HG03521 (cell line): Measurements from ENCODE around the gene TTC16.
A peak's percentile ranks its signal among the peaks of the same experiment; 100 is the strongest.

ENCODE experiments used
- ATAC-seq: cut with Tn5 transposase; IDR thresholded peaks from one replicate; pipeline ENCODE4 v1.9.1; 2021; ENCODE audit warnings: mild to moderate bottlenecking, moderate library complexity; ENCODE audit not compliant: unreplicated experiment

TTC16 gene

DNA sequence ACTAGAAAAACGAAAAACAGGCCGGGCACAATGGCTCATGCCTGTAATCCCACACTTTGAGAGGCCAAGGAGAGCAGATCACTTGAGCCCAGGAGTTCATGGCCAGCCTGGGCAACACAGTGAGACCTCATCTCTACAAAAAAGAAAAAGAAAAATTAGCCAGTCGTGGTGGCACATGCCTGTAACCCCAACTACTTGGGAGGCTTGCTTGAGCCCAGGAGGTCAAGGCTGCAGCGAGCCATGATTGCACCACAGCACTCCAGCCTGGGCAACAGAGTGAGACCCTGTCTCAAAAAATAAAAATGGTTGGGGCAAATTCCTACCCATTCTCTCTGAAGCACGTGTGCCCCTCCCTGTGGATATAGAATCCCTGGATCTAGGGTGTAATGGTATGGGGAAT is 17.5 kb upstream of the TTC16 start:
- ATAC-seq, result no peak

DNA sequence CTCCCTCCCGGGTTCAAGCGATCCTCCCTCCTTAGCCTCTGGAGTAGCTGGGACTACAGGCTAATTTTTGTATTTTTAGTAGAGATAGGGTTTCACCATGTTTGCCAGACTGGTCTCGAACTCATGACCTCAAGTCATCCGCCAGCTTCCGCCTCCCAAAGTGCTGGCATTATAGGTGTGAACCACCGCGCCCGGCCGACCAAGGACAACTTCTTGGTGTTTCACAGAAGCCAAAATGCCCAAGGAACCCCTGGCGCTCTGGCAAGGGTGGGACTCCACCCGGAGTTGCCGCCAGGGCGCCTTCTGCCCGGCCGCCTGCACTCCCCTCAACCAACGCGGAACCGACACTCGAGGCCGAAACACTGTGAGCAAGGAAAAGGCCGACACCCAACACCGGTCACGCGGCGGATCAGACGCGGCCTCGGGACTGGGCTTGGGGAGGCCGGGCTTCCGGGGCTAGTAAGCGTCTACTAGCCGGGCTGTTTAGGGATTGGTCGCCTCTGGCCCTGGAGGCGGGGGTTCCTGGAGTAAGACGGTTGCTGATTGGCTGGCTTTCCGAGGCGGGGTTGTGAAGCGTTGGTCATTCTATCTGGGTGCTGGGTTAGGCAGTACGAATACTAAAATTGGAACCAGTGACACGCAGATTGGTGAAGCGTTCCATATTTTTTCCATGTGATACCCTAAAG is 16.8 kb upstream of the TTC16 start:
- ATAC-seq, result peak; percentile 95

DNA sequence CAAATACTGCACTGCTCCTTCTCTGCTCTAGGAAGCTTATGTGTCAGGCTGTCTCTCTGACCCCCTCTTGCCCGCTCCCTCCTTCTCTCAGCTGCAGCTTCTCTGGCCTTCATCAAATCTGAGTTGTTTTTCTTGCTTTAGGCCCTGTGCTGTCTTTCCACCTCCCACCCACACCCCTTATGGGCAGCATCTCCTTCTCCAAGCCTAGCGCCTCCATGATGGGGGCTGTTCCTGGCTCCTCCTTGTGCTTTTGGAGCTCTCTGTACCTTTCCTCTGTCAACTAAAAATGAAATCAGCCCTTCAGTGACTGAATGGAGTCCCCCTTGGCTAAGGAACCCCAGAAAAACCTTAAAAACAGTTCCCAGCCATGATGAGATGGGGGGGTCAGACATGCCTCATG is 15.7 kb upstream of the TTC16 start:
- no peak for ATAC-seq

DNA sequence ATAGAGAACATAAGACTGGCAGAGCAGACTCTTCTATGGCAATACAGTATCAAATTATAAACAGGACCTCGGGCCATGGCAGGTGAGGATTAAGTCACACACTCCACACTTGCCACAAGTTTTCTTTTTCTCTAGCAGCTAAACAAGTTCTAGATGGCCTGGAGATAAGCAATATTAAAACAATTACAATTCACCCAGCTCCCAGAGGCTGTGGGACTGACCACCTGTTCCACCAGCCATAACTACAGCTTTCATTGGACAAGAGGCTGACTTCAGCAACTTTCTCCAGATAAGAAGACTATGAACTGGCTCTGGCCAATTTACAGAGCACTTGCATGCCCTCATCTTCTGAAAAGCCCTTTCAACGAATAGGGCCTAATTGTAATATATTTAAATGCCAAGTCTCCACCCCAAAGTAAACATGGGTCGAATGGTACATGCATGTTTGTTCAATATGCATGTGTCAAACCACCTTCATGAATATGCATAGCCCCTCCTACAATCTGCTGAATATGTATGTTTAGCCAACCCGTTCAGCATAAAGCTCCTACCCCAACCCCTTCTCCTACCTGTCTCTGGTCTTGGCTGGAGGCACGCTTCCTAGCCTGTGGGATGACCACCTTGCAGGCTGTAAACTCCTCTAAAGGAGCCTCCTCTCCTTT is 15.2 kb upstream of the TTC16 start:
- ATAC-seq, result no peak

DNA sequence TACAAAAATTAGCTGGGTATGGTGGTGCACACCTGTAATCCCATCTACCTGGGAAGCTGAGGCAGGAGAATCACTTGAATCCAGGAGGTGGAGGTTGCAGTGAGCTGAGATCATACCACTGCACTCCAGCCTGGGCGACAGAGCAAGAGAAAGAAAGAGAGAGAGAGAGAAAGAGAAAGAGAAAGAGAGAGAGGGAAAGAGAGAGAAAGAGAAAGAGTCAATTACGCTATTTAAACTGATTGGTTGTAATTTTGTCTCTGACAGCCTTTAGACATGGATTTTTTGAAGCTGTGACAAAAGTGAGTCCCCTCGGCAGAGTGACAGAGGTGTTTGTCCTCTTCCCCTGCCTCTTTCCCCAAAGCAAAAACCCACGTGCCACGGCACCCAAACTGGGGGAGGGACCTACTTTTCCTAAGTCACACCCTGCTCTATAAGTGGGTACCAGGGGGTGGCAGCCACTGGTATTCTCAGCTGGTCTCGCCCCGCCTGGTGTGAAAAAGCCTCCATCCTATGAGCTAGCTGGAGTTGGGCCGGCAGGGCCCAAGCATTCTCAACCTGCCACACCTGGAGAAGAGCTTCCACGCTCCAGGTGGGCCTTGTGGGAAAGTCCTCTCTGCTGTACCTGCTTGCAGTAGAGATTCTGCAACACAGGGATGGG is 12.5 kb upstream of the TTC16 start:
- no peak for ATAC-seq

DNA sequence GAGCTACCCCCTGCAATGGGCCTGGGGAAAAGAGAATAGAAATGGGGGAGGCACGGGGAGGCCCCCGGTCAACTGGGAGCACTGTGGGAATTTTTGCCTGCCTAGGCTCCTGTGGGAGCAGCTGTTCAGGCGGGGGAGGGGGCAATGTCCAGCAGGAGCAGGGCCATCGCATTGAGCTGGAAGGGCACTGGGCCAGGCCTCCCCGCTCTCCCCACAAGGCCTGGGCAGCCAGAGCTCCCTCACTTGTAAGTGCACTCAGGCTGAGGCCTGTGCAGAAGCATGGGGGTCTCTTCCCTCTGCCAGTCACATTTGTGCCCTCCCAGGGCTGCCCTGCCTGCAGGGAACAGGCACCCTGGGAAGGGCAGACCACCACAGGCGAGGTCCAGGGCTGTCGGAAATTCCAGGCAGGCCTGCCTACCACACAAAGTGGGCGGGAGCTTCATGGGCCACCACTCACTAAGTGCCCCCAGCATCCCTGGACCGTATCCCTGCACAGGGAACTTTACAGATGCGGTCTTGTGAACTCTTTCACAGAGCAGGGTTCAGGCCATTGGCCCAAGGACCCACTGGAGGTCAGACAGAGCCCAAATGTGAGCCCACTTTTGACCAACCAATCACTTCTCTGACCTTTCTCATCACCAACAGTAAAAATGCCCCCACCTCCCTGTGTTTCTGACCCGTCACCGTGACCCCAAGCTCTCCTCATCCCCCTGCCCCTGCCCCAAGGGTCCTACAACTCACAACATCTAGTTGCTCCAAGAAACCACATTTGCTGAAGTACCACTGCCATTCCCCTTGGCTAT is 10.1 kb upstream of the TTC16 start:
- ATAC-seq, result no peak

DNA sequence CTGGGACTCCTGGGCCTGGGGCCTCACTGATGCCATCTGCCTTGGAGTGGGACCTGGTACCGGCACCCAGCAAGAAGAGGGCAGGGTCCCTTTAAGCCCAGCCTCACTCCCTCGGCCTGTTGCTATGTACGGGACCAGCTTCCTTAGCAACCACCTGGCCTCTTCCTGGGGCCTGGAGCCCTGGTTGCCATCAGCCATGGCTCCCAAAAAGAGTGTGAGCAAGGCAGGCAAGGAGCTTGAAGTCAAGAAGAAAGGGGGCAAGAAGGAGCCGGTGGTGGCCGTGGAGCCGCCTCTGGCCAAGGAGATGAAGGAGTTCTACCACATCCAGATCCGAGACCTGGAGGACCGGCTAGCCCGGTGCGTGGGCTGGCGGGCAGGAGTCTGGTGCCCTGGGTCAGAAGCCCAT is 9.0 kb upstream of the TTC16 start, which contains the start of gene CFAP157:
Gene CFAP157, plus strand, starts transcription at position 153 of the 406 bp plus-strand sequence. Its CDS starts 44 bp downstream, at position 197.
- ATAC-seq, result no peak

DNA sequence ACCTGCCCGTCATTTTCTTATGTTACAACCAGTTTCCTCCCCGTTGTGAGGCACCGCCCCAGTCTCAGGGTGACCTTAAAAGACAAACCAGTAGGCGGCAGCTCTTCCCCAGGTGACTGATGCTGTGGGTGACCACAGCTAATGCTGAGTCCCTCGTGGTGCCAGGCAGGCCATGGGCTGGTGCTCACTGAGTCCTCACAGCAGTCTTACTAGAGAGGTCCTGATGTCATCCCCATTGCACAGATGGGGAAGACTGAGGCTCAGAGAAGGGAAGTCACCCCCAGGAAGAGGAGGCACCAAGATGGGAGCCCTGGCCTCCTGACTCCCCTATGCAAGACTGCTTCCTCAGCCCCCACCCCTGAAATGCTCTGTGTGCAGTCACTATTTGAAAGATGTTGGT is 8.1 kb upstream of the TTC16 start:
- no peak for ATAC-seq

DNA sequence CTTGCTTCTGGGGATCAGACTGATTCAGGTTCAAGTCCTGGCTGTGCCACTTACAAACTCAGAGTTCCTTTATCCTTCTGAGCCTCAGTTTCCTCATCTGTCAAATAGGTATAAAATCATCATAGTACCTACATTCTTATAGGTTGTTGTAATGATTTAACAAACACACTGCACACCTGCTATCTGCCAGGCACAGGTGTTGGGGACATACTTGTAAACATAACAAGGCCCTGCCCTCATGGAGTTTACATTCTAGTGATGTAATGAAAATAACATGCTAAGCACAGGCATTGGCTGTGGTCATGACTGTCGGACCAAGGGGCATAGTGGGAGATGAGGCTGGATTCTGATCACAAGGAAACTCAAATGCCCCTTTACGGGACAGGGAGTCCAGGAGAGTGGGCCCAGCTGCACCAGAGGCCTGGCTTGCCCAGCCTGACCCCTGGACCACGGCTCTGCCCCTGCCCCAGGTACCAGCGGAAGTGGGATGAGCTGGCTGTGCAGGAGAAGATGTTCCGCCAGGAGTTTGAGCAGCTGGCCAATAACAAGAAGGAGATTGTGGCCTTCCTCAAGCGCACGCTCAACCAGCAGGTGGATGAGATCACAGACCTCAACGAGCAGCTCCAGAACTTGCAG is 6.8 kb upstream of the TTC16 start:
- no peak for ATAC-seq

DNA sequence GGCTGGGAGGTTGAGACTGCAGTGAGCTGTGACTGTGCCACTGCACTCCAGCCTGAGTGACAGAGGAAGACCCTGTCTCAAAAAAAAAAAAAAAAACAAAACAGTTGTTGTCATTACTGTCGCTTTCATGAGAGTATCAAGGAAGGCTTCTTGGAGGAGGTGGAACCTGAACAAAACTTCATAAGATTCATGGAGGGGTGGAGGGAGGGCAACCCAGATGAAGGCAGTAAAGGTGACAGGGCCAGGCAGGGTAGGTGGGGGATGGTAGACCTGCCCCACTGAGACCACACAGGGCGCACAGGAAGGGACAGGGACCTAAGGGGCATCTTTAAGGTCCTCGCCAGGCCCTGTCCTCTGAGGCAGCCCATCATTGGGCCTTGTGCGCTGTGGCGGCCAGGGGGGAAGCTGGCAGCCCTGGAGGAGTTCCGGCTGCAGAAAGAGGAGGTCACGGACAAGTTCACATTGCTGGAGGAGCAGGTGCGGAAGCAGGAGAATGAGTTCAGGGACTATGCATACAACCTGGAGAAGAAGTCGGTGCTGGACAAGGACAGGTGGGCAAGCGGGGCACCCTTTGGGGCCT is 5.6 kb upstream of the TTC16 start:
- ATAC-seq, result no peak

DNA sequence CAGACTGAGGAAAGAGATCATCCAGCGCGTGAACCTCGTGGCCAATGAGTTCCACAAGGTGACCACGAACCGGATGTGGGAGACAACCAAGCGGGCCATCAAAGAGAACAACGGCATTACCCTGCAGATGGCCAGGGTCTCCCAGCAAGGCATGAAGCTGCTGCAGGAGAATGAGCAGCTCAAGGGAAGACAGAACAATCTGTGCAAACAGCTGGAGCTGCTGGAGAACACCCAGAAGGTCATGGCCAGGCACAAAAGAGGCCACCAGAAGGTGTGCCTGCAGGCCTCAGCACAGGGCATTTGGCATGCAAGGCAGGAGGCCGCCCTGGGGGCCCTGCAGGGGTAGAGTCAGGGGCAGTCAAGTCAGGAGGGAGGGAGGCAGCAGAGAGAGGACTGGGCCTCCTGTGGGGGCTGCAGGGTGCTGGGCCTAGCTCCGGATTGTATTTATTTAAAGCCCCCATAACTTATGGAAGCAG is 4.6 kb upstream of the TTC16 start:
- no peak for ATAC-seq

DNA sequence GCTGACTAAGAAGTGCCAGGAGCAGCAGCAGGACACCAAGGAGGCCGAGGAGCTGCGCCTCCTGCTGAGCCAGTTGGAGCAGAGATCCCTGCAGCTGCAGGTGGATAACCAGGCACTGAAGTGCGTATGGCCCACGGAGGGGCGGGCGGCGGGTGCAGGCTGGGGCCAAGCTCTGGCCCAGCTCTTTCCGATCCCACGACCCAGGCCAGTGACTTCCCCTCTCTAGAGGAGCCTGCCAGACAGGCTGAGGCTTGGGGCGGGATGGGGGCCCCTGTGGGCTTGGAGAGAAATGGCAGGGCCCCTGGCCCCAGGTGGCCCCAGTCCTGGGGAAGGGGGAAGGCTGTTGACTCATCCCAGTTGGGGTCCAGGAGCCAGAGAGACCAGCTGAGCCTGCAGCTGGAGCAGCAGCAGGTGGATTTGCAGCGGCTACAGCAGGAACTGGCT is 4.0 kb upstream of the TTC16 start:
- no peak for ATAC-seq

DNA sequence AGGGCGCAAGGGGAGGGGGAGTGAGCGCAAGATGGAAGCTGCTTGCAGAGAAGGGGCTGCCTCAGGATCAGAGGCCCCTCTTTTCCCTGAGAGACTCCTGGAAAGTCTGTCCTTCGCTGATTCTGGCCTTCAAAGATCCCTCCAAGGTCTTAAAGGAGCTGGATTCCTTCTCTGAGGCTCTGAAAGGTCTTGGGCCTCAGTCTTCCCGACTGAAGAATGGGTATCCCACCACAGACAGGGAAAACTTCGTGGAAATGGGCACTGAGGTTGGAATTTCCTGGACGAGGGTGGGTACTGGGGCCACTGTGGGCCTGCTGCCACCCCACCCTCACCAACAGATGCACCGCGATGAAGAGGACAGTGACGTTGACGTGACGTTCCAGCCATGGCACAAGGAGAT is 3.5 kb upstream of the TTC16 start:
- no peak for ATAC-seq

DNA sequence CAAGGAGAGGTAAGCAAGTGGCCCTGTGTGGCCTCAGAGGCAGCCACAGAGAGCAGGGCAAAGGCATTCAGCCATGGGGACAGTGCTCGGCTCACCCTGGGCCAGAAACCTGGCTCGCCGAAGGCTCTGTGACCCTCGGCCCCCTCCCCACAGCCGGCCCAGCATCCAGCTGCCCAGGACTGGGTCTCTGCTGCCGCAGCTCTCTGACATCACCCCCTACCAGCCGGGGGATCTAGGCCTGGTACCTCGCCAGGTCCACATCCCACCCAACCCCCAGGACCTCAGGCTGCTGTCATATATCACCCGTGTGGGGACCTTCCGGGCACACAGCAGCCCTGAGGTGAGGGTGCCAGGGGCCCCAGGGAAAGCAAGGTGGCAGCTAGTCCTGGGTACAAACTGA is 3.0 kb upstream of the TTC16 start:
- ATAC-seq, result no peak

DNA sequence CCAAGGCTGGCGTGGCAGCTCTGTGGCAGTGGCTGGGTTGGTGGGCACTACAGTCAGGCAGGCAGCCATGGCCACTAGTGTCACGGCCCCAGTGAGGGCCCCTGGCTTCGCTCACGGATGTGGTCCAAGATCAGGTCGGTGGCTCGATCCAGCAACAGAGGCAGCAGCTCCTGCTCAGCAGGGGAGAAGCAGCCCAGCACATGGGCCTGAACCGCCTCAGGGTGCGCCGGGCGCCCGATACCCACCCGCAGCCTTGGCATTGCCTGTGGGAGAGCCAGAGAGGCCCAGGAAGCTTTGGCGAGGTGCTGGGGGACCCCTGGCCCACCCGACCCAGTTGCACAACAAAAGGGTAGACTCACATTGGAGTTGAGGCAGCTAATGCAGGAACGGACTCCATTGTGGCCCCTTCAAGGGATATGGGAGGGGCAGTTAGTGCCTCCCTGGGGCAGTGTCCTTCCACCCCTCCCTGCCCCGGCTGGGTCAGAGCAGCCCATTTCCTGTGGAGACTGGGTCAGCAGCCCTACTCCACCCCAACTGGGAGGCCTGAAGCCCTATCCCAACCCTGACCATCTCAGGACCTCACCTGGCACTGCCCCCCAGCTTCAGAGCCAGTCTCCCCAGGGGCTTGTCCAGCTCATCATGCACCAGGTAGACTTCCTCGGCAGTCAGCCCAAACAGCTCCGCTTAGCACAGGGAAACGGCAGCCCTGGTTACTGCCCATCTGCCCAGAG is 1.7 kb upstream of the TTC16 start:
- ATAC-seq, result no peak

DNA sequence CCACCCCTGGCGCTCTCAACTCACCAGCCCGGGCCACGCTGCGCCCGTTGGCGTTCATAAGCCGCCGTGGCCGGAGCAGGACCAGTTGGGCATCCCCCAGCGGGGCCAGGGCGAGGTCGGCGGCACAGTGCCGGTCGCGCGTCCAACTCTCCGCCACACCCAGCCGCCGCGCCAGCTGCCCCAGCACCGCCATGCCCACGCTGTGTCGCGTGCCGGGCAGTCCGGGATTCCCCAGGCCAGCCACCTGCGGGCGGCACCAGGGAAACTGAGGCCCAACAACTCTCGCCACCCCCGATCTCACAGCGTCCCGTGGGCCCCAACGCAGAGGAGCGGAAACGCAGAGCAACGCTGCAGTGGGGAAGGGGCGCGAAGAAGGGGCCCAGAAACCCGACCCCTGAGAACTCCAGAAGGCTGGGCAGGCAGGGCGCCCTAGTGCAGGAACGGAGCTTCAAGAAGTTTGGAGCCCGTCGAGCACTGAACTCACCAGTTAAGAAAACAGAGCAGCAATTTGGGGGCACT is 869 bp upstream of the TTC16 start:
- no peak for ATAC-seq

DNA sequence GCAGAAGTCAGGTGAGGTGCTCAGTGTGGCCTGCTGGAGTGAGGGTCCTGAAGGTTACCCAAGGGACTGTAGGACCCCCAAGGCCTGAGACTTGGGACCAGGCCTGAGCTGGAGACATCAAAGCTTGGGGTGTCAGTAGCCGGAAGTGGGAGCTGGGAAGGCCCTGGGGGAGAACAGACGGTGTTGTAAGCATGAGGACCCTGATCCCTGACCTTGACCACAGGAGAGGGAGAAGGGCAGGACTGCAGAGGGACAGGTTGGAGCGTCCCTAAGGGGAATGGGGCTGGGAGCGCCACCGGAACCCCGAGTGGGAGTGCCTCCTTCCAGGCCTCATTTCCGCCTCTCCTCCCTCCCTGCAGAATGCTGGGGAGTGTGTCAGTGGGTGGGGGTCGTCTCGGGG is 533 bp downstream of the TTC16 start:
- no peak for ATAC-seq

DNA sequence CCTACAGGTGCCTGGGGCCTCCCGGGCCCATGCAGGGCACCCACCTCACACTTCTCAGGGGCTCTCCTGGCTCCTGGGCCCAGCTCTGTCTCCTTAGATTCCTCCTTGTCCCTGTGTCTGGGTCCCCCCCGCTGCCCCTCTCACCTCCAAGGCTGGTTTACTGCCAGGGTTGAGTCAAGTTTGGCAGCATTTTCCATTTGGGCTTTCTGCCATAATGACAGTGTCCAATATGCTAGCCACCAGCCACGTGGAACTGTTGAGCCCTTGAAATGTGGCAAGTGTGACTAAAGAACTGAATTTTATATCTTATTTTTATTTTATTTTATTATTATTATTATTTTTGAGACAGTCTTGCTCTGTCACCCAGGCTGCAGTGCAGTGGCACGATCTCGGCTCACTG is 1.9 kb downstream of the TTC16 start:
- ATAC-seq, result no peak

DNA sequence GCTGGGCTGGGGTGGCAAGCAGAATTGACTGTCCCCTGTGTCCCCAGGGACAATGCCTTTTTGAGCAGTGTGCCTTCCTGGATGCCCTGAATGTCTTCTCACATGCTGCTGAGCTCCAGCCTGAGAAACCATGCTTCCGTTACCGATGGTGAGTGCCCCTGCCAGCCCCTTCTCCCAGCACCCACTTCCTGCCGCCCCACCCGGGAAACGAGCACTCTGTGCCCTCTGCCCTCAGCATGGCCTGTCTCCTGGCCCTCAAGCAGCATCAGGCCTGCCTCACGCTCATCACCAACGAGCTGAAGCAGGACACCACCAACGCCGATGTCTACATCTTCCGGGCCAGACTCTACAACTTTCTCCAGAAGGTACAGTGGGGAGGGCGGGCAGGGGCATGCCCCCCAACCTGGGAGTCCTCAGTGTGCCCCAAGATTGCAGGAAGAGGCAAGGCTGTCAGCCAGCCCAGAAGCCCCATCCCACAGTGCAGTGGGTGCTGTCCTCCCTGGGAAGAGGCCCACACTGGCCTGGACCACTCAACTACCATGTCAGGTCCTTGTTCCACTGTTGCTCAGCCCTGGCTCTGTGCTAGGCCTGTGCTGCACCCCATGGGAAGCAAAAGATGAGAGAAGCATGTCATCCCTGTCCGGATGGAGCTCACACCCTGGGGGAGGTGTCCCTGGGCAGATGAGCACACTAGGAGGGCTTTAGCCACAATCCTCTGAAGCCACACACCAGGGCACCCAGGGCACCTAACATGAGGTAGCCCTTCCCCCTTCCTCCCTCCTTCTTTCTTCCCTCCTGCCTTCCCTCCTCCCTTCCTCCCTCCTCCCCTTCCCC is 4.4 kb downstream of the TTC16 start:
- ATAC-seq, result no peak
